Transverse colon (tissue), 4 donors: ENCODE data around the gene RAB27A. TPM values are rescaled to one million over a fixed set of nuclear protein-coding genes. Genes with fewer than 3 reads are reported as not detected.

Experiments used
- DNase-seq: peaks from one replicate; pipeline ENCODE4 v3.0.0-alpha.2; 2019
- H3K27ac ChIP-seq, 4 donors: fragments of 200-600 bp; sonication (generic); 2 replicates each; pipeline ENCODE4 v1.5.1; 2016 to 2018; ENCODE audit warnings: inconsistent platforms in 4 of 4
- H3K27me3 ChIP-seq: fragments of 200-600 bp; sonication (generic); 2 replicates; pipeline ENCODE4 v1.5.1; 2017; ENCODE audit warnings: inconsistent platforms
- H3K36me3 ChIP-seq, 4 donors: fragments of 200-600 bp; sonication (generic); 2 replicates each; pipeline ENCODE4 v1.5.1; 2017 to 2019; ENCODE audit warnings: inconsistent platforms in 4 of 4
- H3K4me1 ChIP-seq, 4 donors: fragments of 200-600 bp; sonication (generic); 2 replicates each; pipeline ENCODE4 v1.5.1; 2017 to 2020; ENCODE audit warnings: inconsistent platforms in 4 of 4
- H3K4me3 ChIP-seq, 4 donors: fragments of 200-600 bp; sonication (generic); 1 replicate in 1 of 4; 2 replicates in 3 of 4; pipeline versions ENCODE4 v1.5.1 to v1.6.1; 2017 to 2019; ENCODE audit warnings: inconsistent platforms in 4 of 4
- H3K9me3 ChIP-seq, 2 donors: fragments of 200-600 bp; sonication (generic); 2 replicates each; pipeline ENCODE4 v1.5.1; 2017 to 2019; ENCODE audit warnings: inconsistent platforms in 2 of 2
- CTCF ChIP-seq, 5 experiments: fragments of 200-600 bp in 3 of 5; fragments of 450-650 bp in 2 of 5; sonication (generic) in 3 of 5; IDR thresholded peaks; 1 replicate in 2 of 5; 2 replicates in 3 of 5; pipeline ENCODE4 v1.5.1; 2016 to 2017; ENCODE audit warnings: antibody characterized with exemption in 5 of 5, inconsistent platforms in 3 of 5, mild to moderate bottlenecking in 2 of 5, moderate library complexity in 1 of 5
- EP300 ChIP-seq: sonication (generic); formaldehyde crosslinking; IDR thresholded peaks from one replicate; pipeline ENCODE4 v1.6.1; 2017; ENCODE audit warnings: antibody characterized with exemption, low read depth
- POLR2A ChIP-seq: fragments of 450-650 bp; IDR thresholded peaks from one replicate; pipeline ENCODE4 v1.6.1; 2016; ENCODE audit warnings: antibody characterized with exemption, mild to moderate bottlenecking, moderate library complexity
- POLR2AphosphoS5 ChIP-seq, 3 donors: sonication (generic); formaldehyde crosslinking; IDR thresholded peaks; one replicate each; pipeline ENCODE4 v1.6.1; 2016; ENCODE audit warnings: antibody characterized with exemption in 3 of 3
- WGBS, 2 donors: methylation state at CpG; one replicate each; pipeline ENCODE4 v1.1.5; 2018; ENCODE audit warnings: low coverage in 1 of 2; 5-methylcytosine and 5-hydroxymethylcytosine counted together
- in situ Hi-C, 4 donors: fragments of 200-750 bp; cut with MboI; loops; one replicate each; pipeline versions ENCODE4 v1.15.0 to v1.15.1; 2017; ENCODE audit warnings: low sequenced_read_pairs in 3 of 4, low pct_ligation_motif_present in 1 of 4, low pct_unique_long_range_greater_than_20kb in 1 of 4
- intact Hi-C: fragments of 100-400 bp; cut with DNase I; formaldehyde crosslinking; loops from one replicate; pipeline ENCODE4 v1.15.1; 2023; ENCODE audit warnings: low total_unique reads
- total RNA-seq, 4 donors: library from RNA; depleted of rRNA; stranded (reverse); fragments of >200 nt; gene quantifications; one replicate each; pipeline ENCODE4 v1.1.0, GENCODE V29; 2016

The RAB27A gene
- total RNA-seq, 4 donors from 2014 or later, result 9.4 to 65.7 (median 24.1) TPM

- DNase-seq, result no peak
- TF ChIP-seq POLR2A, result no peak
- no peak for TF ChIP-seq POLR2AphosphoS5 (IDR thresholded peaks at IDR 0.05)
- TF ChIP-seq EP300, result no peak
- no peak for TF ChIP-seq CTCF (IDR thresholded peaks at IDR 0.05)
- H3K27me3 ChIP-seq, result no peaks in the 10 kb centered on the region
- H3K36me3 ChIP-seq, result no peaks in the 10 kb centered on the region
- no peaks in the 10 kb centered on the region for H3K9me3 ChIP-seq
- H3K27ac ChIP-seq, result peak overlapping the region in 1 of 4 donors; percentile 50
- in situ Hi-C loops, result no loop called here
- H3K4me3 ChIP-seq, result no peak overlapping the region
- WGBS, 2 donors, result 85 to 91% methylated on average over 5 of the region's 5 CpGs
- H3K4me1 ChIP-seq, result peaks cover 0 to 9% (median 0%) of the 10 kb centered on the region in 4 donors
- intact Hi-C loops, result no loop called here
Observed at GRCh38 chr15:55276324-55276723, 13.3 kb downstream of the RAB27A start.

- DNase-seq, result no peak
- Histone ChIP-seq H3K4me3 (no peak overlapping the region), H3K36me3 (no peaks in the 10 kb centered on the region), H3K27ac (no peak overlapping the region), H3K4me1 (peaks cover 0 to 3% (median 0%) of the 10 kb centered on the region in 4 donors), H3K9me3 (no peaks in the 10 kb centered on the region), H3K27me3 (no peaks in the 10 kb centered on the region)
- TF ChIP-seq CTCF (IDR thresholded peaks at IDR 0.05) (no peak), EP300 (no peak), POLR2AphosphoS5 (IDR thresholded peaks at IDR 0.05) (no peak), POLR2A (no peak)
- intact Hi-C loops, result no loop called here
- WGBS, 2 donors, result 69 to 77% methylated on average over 3 to 6 of the region's 6 CpGs
- in situ Hi-C loops, result no loop called here
Observed at GRCh38 chr15:55270291-55270690, 19.3 kb downstream of the RAB27A start.

GRCh38 chr15:55268176-55268695 lies 21.4 kb downstream of the RAB27A start:
- peaks cover 0 to 3% (median 0%) of the 10 kb centered on the region in 4 donors for H3K4me1 ChIP-seq
- H3K27ac ChIP-seq, result peak overlapping the region in 2 of 4 donors; percentile 21 to 61
- no peak overlapping the region for H3K4me3 ChIP-seq
- TF ChIP-seq POLR2AphosphoS5 (IDR thresholded peaks at IDR 0.05) (no peak), POLR2A (no peak), EP300 (no peak), CTCF (IDR thresholded peaks at IDR 0.05) (no peak)
- WGBS, 2 donors, result 97% methylated on average over 2 of the region's 2 CpGs; no CpG with 5 or more reads in 1 of the 2 donors
- in situ Hi-C loops, result no loop called here
- H3K36me3 ChIP-seq, result no peaks in the 10 kb centered on the region
- no peaks in the 10 kb centered on the region for H3K9me3 ChIP-seq
- intact Hi-C loops, result no loop called here
- DNase-seq, result no peak
- H3K27me3 ChIP-seq, result no peaks in the 10 kb centered on the region

GRCh38 chr15:55267401-55268175 lies 22.0 kb downstream of the RAB27A start:
- in situ Hi-C loops, result no loop called here

More at GRCh38 chr15:55267401-55268175, 22.0 kb downstream of the RAB27A start:
- H3K4me3 ChIP-seq, result no peak overlapping the region
- TF ChIP-seq EP300, result no peak
- TF ChIP-seq POLR2AphosphoS5 (IDR thresholded peaks at IDR 0.05), result no peak
- peak overlapping the region in 3 of 4 donors; percentile 17 to 61 (median 39) for H3K27ac ChIP-seq
- WGBS, 2 donors, result 58 to 60% methylated on average over 1 to 10 of the region's 10 CpGs
- H3K9me3 ChIP-seq, result no peaks in the 10 kb centered on the region
- no peaks in the 10 kb centered on the region for H3K27me3 ChIP-seq
- H3K36me3 ChIP-seq, result no peaks in the 10 kb centered on the region
- peaks cover 0 to 3% (median 0%) of the 10 kb centered on the region in 4 donors for H3K4me1 ChIP-seq
- peak; percentile 69 for DNase-seq
- intact Hi-C loops, result no loop called here
